Urothelium cell line (cell line): ENCODE results near the gene FILIP1L.

Experiments used
- DNase-seq: peaks from one replicate; pipeline ENCODE4 v3.0.0; 2011; ENCODE audit warnings: low spot score, mixed read lengths
- FAIRE-seq: peaks from 2 replicates; lab custom pipeline; 2011; peaks lifted over from hg19 to GRCh38; lab: Jason Lieb, UNC

Gene FILIP1L

GRCh38 chr3:100114413-100115030 is at the start of gene FILIP1L:
Gene FILIP1L, minus strand, starts transcription at chr3:100114501.
- FAIRE-seq (peak; percentile 50), DNase-seq (no peak)

DNA sequence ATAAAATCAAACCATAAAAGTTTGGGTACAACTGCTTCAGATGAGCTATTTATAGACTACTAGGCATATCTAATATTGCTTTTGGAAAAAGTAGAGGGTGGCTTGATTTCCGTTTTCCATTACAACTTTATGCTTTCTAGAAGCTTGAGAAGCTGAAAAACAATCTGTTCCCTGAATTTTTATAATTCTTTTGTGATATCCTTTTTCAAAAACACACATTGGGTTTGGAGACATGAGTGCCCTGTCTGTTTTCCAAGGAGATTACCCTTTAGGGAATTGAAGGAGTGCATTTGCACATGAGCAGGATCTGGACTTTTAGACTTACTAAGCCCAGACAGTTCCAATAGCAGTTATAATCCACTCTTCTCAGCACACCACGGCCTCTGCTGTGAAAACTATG is 49.5 kb upstream of the FILIP1L start:
- FAIRE-seq (no peak), DNase-seq (no peak)

DNA sequence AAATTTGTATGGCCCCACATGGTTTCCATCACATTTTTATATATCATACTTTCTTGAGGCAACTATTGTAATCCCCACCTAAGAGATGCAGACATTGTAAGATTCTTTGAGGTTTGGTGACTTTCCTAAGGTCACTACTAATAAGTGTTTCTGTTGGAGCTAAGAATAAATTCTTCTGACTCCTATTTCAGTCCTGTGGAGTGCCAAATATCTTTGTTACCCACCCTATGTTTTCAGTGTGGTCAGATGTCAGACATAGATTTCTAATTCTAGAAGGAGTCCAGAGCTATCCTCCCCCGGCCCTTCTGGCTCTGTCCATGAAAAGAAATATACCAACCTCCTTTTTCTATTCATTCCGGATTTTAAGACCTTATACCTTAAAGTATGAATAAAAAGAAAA is 46.2 kb upstream of the FILIP1L start:
- FAIRE-seq (no peak), DNase-seq (no peak)

DNA sequence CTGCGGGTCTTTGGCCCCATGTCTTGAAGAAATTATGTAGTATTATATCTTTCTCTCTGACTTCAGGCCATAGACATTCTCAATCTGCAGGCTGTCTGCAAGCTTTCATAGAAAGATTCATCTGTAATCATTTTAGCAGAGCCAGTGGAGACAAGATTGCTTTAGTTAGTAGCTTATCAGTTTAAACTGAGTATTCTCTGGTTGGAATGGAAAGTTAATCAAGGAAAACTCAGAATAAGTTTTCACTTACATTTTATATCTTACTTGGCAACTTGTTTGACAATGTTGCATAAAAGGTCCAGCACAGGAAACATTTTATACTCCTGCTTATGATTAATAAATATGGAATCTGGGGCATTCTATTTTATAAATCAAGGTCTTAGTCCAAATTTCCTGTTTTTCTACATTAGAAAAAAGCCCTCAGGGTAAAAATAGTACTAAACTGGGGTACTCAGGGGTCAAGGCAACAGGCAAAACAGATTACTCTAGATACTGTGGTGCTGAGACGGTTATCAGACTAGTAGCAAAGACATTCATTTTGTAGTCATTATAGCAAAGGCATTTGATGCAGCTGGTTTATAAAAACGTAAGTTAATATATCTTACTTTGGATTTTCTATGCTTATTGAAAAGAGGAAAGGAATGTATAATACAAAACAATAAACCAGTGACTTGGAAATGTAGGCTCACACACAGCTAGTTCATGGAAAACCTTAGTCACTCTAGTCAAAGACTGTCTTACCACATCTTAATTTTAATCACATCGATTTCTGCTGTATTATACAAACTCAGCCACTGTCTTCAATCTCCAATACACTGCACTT is 45.2 kb upstream of the FILIP1L start:
- DNase-seq = no peak
- no peak for FAIRE-seq

DNA sequence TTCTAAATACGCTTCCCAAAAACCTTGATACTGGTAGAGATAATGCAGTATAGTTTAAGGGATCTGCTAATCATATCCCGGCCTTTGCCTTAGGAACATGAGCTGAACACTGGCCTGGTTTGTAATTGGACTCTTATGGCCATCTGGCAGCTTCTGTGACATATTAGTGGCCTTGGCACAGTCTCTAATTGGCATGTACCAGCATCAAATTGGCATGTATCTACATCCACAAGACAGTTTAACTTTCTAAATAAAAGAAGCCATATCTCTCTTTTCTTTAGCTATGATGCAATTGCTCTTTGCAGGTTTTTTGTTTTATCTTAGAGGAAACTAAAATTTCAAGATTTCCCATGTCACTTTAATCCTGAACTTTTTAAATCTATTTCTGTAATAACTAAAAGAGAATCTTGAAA is 44.6 kb upstream of the FILIP1L start:
- FAIRE-seq (no peak), DNase-seq (no peak)

- FAIRE-seq (no peak), DNase-seq (no peak)
These were observed 43.4 kb upstream of the FILIP1L start for GRCh38 chr3:100157685-100158084.

DNA sequence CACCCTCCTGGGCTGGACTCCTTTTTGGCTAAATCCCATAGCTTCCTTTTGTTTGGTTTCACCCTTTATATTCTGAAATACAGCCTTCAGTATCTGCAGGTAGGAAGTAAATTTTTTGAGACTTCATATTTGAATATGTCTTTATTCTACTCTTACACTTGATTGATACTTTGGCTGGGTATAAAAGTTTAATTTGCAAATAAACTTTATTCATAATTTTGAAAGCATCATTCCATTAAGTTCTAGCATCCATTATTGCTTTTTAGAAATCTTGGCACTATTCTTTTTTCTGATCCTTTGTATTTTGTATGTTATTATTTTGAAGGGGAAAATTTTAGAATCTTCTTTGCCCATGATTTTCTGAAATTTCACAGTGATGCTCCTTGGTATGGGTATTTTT is 41.3 kb upstream of the FILIP1L start:
- no peak for FAIRE-seq
- no peak for DNase-seq

- FAIRE-seq = no peak
- DNase-seq = no peak
These were observed 40.8 kb upstream of the FILIP1L start for GRCh38 chr3:100155128-100155527.

GRCh38 chr3:100154171-100154570 is 39.9 kb upstream of the FILIP1L start:
- FAIRE-seq (no peak), DNase-seq (no peak)

DNA sequence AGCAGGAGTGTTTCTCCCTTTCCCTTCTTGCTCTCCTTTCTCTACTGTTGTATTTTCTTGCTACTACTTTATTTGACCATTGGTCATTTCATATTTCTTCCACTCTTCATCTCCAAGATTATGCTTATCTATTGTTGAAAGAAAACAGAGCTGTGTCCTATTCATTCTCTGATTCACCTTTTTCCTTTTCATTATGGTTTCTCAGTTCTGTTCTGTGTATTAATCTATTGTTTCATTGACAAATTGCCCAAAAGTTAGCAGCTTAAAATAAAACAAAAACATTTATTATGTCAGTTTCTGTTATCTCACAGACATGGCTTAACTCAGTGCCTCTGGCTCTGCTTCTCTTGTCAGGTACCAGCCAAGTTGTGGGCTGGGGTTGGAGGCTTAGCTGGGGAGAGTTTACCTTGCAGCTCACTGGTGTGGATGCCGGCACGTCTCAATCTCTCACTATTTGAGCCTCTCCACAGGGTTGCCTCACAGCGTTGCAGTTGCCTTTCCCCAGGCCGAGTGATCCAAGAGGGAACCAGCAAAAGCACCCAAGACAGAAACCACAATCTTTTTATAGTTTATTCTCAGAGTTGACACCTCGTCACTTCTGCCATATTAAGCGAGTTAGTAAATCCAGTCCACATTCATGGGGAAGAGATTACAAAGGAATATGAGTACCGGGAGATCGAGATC is 36.9 kb upstream of the FILIP1L start:
- DNase-seq (no peak), FAIRE-seq (no peak)

- DNase-seq = no peak
- no peak for FAIRE-seq
These were observed 36.2 kb upstream of the FILIP1L start for GRCh38 chr3:100150473-100150872.

DNA sequence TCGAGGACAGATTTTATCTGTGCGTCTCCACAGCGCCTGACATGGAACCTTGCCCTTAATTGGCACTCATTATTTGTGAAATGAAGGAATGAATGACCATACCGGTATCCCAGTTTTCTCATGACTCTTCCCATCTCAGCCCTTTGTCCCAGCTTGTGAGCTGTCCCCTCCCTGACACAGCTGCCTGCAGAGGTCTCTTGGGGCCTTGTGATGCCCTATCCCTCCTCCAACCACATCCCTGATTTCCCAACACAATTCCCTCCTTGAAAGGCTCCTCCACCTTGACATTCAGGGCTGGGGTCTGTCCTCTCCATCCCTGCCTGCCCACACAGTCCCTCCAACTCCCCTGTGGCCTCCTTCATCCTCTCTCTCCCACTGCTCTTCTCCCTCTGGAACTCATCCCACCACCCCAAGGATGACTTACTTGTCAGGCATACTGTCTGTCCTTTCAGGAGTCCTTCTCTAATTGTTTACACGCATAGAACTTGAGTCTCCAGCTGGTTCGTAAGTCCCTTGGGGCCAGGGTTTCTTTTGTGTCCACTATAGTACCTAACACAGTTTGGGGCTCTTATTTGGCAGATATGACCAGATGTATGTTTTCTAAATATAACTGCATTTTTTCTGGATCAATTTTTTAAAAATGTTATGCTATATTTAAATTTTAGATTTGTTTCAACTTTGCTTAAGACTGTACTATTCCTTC is 35.6 kb upstream of the FILIP1L start:
- no peak for DNase-seq

GRCh38 chr3:100149130-100149529 is 34.8 kb upstream of the FILIP1L start:
- FAIRE-seq = no peak

More for the DNA sequence above, 35.6 kb upstream of the FILIP1L start:
- FAIRE-seq = peak; percentile 40

DNA sequence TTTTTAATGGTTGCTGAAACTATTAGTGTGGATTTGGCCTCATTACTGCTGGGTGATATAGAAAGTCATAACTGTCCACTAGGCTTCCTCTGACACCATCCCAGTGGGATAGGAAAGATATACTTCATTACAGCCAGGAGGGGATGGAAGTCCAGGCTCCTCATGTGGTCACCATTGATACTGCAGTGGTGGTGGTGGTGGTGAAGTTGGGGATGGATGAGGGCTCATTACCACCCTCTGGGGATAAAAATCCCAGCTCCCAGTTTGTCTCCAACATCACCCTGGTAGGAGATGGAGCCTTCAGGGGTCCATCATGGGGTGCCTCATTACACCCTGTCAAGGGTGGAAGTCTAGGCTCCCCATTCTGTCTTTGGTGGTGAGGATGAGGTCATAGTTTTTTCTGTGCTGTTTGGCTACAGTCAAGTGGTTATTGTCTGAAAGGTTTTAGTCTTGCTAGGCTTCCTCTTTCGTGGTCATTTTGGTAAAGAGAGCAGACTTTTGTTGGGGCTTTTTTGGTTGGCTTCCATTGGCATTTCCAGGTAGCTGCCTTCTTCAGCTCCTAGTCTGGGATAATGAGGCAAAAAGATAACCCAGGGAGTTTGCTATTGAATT is 30.1 kb upstream of the FILIP1L start:
- FAIRE-seq (peak; percentile 13), DNase-seq (no peak)

More at GRCh38 chr3:100149130-100149529, 34.8 kb upstream of the FILIP1L start:
- no peak for DNase-seq

DNA sequence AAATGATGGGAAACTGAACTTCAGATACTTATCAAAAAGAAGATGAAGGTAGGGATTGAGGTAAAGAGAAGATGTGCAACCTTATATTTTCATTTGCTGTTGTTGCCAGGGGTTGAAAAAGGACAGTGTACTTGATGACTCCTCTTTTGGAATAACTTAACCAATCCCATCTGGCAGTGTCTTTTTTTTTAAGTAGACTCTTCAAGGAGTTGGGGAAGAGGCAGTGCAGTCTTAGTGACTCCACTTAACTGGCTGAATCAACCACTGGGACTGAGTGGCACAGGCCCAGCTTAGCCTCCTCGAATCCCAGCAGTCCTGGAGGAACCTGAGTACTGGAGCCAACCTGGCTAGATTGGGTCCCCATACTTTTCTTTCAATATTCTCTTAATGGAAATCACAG is 27.3 kb upstream of the FILIP1L start:
- DNase-seq = no peak
- no peak for FAIRE-seq

- DNase-seq (no peak), FAIRE-seq (no peak)
These were observed 26.7 kb upstream of the FILIP1L start for GRCh38 chr3:100140976-100141375.

- FAIRE-seq = no peak
These were observed 22.6 kb upstream of the FILIP1L start for GRCh38 chr3:100136921-100137320.

DNA sequence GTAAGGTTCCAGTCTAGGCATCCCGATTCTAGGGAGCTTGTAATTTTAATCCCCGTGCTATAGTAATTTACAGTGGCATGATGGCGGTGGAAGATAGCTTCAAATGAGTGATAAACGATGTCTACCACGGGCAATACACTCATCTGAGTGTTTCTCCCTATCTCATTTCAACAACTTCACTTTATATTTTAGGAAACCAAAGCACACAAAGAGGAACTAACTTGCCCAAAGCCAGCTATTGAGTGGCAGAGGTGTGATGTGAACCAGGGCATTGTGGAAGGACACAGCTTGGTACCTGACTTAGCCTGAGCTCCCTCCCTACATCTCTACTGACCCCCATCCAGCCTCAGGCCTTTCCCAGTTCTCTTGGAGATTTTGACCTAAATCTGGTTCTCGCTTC is 16.9 kb upstream of the FILIP1L start:
- DNase-seq (no peak), FAIRE-seq (no peak)

More at GRCh38 chr3:100136921-100137320, 22.6 kb upstream of the FILIP1L start:
- DNase-seq = no peak

- no peak for DNase-seq
- FAIRE-seq = no peak
These were observed 15.6 kb upstream of the FILIP1L start for GRCh38 chr3:100129941-100130340.

DNA sequence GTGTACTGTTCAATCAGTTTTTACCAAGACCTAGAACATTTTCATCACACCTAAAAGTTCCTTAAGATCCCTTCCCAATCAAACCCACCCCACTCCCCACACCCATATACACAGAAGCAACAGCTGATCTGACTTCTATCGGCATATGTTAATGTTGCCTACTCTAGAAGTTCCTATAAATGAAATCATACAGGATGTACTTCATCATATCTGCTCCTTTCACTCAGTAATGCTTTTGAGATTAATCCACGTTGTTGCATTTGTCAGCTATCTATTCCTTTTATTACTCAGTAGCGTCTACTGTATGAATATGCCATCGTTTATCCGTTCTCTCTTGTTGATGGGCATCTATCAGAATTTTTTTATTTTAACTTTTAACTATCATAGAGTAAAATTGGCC is 14.3 kb upstream of the FILIP1L start:
- FAIRE-seq (no peak), DNase-seq (no peak)

- DNase-seq (no peak), FAIRE-seq (no peak)
These were observed 13.5 kb upstream of the FILIP1L start for GRCh38 chr3:100127792-100128191.
